H1 (cell line): Measurements from ENCODE around the gene ZNF625. TPM values are rescaled to one million over a fixed set of nuclear protein-coding genes. Genes with fewer than 3 reads are reported as not detected.
A peak's percentile ranks its signal among the peaks of the same experiment; 100 is the strongest.

Experiments
- ATF2 ChIP-seq: IDR thresholded peaks from 2 replicates; pipeline ENCODE4 v1.6.1; 2012; ENCODE audit warnings: low read length, inconsistent platforms
- EGR1 ChIP-seq: IDR thresholded peaks from 2 replicates; pipeline ENCODE4 v1.6.1; 2011; ENCODE audit warnings: low read depth, low read length, borderline replicate concordance
- POLR2A ChIP-seq, 2 experiments: IDR thresholded peaks; 1 replicate in 1 of 2; 2 replicates in 1 of 2; pipeline ENCODE4 v1.6.1; 2011; ENCODE audit warnings: low read depth in 2 of 2, low read length in 2 of 2, mild to moderate bottlenecking in 2 of 2; ENCODE audit errors: control extremely low read depth in 1 of 2
- POLR2AphosphoS5 ChIP-seq: IDR thresholded peaks from 2 replicates; pipeline ENCODE4 v1.6.1; 2011; ENCODE audit warnings: low read depth, low read length
- RFX5 ChIP-seq: IDR thresholded peaks from 2 replicates; pipeline ENCODE4 v1.6.1; 2011; ENCODE audit warnings: low read depth, low read length, improper control_type of control experiment, borderline replicate concordance
- polyA plus RNA-seq, 7 experiments: library from polyadenylated mRNA; depleted of rRNA in 3 of 7; stranded (reverse) in 5 of 7; unstranded in 2 of 7; fragments of >200 nt in 5 of 7; fragments of 200-250 nt in 2 of 7; gene quantifications; 1 replicate in 5 of 7; 2 replicates in 1 of 7; 4 replicates in 1 of 7; pipeline versions ENCODE4 v1.2.1 to v1.2.3, GENCODE V29; 2011 to 2013; ENCODE audit warnings: missing spikeins in 2 of 7, mixed read lengths in 2 of 7
- total RNA-seq: library from RNA; stranded (reverse); fragmentation: NEBNext Ultra II Directional; extraction: Animal tissue kit (Norgen Biotek cat#: 25700); gene quantifications from 2 replicates; pipeline ENCODE4 v1.2.1, GENCODE V29; 2021
- TF ChIP-seq, protein P1 (sequence below): IDR thresholded peaks from 2 replicates; pipeline ENCODE4 v1.6.1; 2011; ENCODE audit warnings: low read length, improper control_type of control experiment

The ZNF625 gene
- total and polyA plus RNA-seq, 2 of the 8 experiments (the other 6 are each of a cell fraction or from before 2014, with no cell fraction given), result 2.5 to 26.8 TPM

DNA sequence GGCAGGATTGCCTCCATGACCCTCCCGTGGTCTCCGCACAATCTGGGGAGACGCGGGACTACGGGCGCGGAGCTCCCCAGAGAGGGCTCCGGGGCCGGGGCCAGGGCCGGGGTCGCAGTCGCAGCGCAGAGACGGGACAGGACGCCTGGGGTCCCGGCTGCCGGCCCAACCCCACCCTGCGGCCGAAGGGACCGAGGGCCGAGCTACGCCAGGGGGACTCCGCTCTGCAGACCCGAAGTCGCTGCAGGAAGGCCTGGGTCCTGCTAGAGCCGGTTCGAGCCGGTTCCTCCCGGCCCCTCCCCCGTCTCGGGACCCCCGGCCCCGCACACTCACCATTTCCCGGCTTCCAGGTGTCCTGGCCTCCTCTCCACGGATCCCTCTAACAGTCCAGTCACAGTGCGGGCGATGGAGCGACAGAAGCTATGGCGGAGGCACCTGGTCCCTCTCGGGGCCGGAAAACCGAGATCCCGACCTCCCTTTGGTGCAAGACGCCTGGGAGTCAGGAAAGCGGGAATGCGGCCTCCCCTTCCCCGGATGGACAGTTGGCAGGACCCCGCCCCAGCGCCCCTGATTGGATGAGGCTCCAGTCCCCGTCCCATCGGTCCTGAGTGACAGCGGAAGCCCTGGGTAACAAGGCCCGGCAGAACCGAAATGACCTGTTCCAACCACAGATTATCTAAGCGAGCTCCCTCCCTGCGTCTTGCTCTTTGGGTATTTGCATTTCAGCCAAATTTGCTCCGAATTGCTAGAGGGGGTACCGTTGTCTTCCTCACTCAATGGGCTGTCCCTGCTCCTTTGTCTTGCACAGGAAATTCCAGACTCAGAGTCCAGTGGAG lies at the start of gene ZNF625 (continued):
- TF ChIP-seq POLR2A (IDR thresholded peaks at IDR 0.05; ENCODE audit: control extremely low read depth in 1 of 2, low read depth in 2 of 2, low read length in 2 of 2), result peak; percentile 93 to 98
- TF ChIP-seq POLR2AphosphoS5, result peak; percentile 96
- no peak for TF ChIP-seq EGR1
- TF ChIP-seq RFX5, result no peak
- TF ChIP-seq ATF2, result no peak
- TF ChIP-seq, protein P1, sequence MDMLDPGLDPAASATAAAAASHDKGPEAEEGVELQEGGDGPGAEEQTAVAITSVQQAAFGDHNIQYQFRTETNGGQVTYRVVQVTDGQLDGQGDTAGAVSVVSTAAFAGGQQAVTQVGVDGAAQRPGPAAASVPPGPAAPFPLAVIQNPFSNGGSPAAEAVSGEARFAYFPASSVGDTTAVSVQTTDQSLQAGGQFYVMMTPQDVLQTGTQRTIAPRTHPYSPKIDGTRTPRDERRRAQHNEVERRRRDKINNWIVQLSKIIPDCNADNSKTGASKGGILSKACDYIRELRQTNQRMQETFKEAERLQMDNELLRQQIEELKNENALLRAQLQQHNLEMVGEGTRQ, result no peak
